Measurements from ENCODE around the gene VSIG10L2.

Gene VSIG10L2

DNA sequence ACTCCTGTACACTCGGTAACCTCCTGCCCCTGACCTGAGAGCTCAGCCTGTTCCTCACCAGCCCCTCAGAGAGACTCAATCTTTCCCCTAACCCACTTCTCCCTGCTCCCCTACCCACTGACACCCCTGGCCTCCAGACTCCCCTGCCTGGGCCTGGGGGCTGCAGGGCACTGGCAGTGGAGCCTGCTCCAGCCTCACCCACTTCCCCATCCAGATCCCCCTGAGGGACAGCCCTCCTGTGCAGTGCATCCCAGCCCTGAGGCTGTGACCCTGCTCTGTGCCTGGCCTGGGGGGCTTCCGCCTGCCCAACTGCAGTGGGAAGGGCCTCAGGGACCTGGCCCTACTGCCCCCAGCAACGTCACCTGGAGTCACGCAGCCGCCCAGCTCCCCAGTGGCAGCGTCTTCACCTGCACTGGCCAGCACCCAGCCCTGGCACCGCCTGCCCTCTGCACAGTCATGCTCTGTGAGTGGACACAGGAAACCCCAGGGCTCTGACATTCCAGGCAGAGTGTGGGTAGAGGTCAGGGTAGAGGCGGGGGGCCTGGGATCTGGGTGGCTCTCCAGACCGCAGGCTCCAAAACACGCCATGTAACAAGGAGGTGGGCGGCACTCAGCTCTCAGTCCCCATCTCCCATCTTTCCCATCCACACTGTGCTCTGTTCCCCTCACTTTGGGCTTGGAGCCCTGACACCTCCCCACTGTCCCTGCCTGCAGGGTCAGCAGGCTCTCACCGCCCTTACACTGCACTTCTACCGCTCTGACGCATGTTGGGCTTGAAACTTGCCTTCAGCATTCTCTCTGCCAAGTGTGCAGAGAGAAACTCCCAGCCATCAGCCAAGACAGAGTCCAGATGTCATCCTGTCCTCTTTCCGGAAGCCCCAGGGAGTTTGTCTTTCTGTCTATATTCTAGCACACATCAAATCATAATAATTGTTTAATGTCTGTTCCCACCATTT is 5.1 kb downstream of the VSIG10L2 start (continued):
- TF ChIP-seq KLF7 (tag by site-specific recombination; IDR thresholded peaks at IDR 0.05; ENCODE audit: borderline replicate concordance) (no peak), ZNF423 (tag by site-specific recombination; IDR thresholded peaks at IDR 0.05) (no peak), BCL11B (tag by site-specific recombination; IDR thresholded peaks at IDR 0.05; ENCODE audit: low read depth) (no peak), ZNF664 (tag by site-specific recombination; IDR thresholded peaks at IDR 0.05) (no peak), ZNF571 (tag by site-specific recombination; IDR thresholded peaks at IDR 0.05) (no peak), ZNF785 (tag by site-specific recombination; IDR thresholded peaks at IDR 0.05) (no peak), TCF7L2 (IDR thresholded peaks at IDR 0.05; ENCODE audit: borderline replicate concordance, low read depth, low read length) (no peak)
- TF ChIP-seq, protein P1, sequence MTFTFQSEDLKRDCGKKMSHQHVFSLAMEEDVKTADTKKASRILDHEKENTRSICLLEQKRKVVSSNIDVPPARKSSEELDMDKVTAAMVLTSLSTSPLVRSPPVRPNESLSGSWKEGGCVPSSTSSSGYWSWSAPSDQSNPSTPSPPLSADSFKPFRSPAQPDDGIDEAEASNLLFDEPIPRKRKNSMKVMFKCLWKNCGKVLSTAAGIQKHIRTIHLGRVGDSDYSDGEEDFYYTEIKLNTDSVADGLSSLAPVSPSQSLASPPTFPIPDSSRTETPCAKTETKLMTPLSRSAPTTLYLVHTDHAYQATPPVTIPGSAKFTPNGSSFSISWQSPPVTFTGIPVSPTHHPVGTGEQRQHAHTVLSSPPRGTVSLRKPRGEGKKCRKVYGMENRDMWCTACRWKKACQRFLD (tag by site-specific recombination; IDR thresholded peaks at IDR 0.05), result no peak
- TF ChIP-seq, protein P2, sequence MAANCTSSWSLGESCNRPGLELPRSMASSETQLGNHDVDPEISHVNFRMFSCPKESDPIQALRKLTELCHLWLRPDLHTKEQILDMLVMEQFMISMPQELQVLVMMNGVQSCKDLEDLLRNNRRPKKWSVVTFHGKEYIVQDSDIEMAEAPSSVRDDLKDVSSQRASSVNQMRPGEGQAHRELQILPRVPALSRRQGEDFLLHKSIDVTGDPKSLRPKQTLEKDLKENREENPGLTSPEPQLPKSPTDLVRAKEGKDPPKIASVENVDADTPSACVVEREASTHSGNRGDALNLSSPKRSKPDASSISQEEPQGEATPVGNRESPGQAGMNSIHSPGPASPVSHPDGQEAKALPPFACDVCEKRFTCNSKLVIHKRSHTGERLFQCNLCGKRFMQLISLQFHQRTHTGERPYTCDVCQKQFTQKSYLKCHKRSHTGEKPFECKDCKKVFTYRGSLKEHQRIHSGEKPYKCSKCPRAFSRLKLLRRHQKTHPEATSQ (tag by site-specific recombination; IDR thresholded peaks at IDR 0.05), result no peak
- TF ChIP-seq, protein P3, sequence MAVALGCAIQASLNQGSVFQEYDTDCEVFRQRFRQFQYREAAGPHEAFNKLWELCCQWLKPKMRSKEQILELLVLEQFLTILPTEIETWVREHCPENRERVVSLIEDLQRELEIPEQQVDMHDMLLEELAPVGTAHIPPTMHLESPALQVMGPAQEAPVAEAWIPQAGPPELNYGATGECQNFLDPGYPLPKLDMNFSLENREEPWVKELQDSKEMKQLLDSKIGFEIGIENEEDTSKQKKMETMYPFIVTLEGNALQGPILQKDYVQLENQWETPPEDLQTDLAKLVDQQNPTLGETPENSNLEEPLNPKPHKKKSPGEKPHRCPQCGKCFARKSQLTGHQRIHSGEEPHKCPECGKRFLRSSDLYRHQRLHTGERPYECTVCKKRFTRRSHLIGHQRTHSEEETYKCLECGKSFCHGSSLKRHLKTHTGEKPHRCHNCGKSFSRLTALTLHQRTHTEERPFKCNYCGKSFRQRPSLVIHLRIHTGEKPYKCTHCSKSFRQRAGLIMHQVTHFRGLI (tag by site-specific recombination; IDR thresholded peaks at IDR 0.05), result no peak
- TF ChIP-seq, protein P4, sequence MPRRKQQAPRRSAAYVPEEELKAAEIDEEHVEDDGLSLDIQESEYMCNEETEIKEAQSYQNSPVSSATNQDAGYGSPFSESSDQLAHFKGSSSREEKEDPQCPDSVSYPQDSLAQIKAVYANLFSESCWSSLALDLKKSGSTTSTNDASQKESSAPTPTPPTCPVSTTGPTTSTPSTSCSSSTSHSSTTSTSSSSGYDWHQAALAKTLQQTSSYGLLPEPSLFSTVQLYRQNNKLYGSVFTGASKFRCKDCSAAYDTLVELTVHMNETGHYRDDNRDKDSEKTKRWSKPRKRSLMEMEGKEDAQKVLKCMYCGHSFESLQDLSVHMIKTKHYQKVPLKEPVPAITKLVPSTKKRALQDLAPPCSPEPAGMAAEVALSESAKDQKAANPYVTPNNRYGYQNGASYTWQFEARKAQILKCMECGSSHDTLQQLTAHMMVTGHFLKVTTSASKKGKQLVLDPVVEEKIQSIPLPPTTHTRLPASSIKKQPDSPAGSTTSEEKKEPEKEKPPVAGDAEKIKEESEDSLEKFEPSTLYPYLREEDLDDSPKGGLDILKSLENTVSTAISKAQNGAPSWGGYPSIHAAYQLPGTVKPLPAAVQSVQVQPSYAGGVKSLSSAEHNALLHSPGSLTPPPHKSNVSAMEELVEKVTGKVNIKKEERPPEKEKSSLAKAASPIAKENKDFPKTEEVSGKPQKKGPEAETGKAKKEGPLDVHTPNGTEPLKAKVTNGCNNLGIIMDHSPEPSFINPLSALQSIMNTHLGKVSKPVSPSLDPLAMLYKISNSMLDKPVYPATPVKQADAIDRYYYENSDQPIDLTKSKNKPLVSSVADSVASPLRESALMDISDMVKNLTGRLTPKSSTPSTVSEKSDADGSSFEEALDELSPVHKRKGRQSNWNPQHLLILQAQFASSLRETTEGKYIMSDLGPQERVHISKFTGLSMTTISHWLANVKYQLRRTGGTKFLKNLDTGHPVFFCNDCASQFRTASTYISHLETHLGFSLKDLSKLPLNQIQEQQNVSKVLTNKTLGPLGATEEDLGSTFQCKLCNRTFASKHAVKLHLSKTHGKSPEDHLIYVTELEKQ (tag by site-specific recombination; IDR thresholded peaks at IDR 0.05; ENCODE audit: borderline replicate concordance), result no peak

DNA sequence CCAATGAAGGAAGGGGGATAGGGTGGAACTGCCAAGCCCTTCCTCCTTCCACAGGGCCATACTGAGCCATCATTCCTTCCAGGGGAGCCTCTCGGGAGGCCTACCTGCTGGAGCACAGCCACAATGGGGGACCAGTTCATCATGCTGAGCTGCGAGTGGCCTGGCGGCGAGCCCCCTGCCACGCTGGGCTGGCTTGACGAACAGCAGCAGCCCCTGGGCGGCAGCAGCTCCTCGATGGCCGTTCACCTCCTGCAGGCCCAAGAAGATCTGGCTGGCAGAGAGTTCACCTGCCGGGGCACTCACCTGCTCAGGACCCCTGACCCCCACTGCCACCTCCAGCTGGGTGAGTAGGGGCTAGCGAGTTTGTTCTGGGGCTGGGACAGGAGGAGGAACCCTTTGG is 5.9 kb downstream of the VSIG10L2 start:
- CTCF ChIA-PET, result no interaction called here
- Histone ChIP-seq H3K4me1 (ENCODE audit: control insufficient read depth, insufficient read depth, low read length) (no peaks in the 10 kb centered on the region), H3K9me3 (ENCODE audit: control insufficient read depth, insufficient read depth, low read depth, low read length) (no peaks in the 10 kb centered on the region), H3K4me3 (ENCODE audit: low read depth, low read length) (no peak overlapping the region), H3K27ac (ENCODE audit: extremely low read depth, low read depth, low read length) (no peak overlapping the region), H3K36me3 (ENCODE audit: control insufficient read depth in 2 of 2, insufficient read depth in 1 of 2, low read length in 2 of 2) (peaks cover 0 to 12% of the 10 kb centered on the region in 2 experiments; a peak in 1 of 3 replicates)
- TF ChIP-seq ZNF157 (tag by site-specific recombination; IDR thresholded peaks at IDR 0.05), result no peak
- peak; percentile 82 for TF ChIP-seq ZIC2 (tag by site-specific recombination; IDR thresholded peaks at IDR 0.05)
- POLR2A ChIA-PET, result no interaction called here

DNA sequence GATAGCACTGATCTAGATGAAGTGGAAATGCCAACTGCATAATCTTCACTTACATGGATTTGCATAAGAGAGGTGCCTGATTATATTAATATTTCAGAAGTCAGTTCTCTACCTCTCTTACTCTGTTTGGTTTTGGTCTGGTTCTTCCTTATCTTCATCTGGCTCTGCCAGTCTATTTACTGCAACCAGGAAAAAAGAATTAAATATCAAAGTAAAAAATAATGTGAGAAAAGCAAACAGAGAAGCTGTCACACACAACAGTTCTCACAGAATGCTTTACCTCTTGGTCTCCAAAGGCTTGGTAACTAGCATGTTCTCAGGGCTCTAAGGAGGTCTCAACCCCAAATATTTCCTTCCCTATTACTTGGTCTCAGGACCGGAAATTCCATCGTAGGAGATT is 6.7 kb downstream of the VSIG10L2 start:
- ChIA-PET CTCF (no interaction called here), POLR2A (no interaction called here)
- Histone ChIP-seq H3K9me3 (ENCODE audit: control insufficient read depth, insufficient read depth, low read depth, low read length) (no peaks in the 10 kb centered on the region), H3K27ac (ENCODE audit: extremely low read depth, low read depth, low read length) (no peak overlapping the region), H3K4me1 (ENCODE audit: control insufficient read depth, insufficient read depth, low read length) (no peaks in the 10 kb centered on the region), H3K36me3 (ENCODE audit: control insufficient read depth in 2 of 2, insufficient read depth in 1 of 2, low read length in 2 of 2) (peaks cover 0 to 12% of the 10 kb centered on the region in 2 experiments; a peak in 1 of 3 replicates), H3K4me3 (ENCODE audit: low read depth, low read length) (no peak overlapping the region)
- no peak for TF ChIP-seq MEIS1 (CRISPR knock-in tag; IDR thresholded peaks at IDR 0.05; ENCODE audit: borderline replicate concordance)
- no peak for TF ChIP-seq ZNF19 (tag by site-specific recombination; IDR thresholded peaks at IDR 0.05; ENCODE audit: low read depth)
- TF ChIP-seq WT1 (tag by site-specific recombination; IDR thresholded peaks at IDR 0.05), result no peak
- no peak for TF ChIP-seq ZNF10 (tag by site-specific recombination; IDR thresholded peaks at IDR 0.05)
- TF ChIP-seq ZNF792 (tag by site-specific recombination; IDR thresholded peaks at IDR 0.05), result no peak
- no peak for TF ChIP-seq TCF7L2 (IDR thresholded peaks at IDR 0.05; ENCODE audit: borderline replicate concordance, low read depth, low read length)
- TF ChIP-seq ZNF830 (tag by site-specific recombination; IDR thresholded peaks at IDR 0.05; ENCODE audit: low read depth), result no peak
- TF ChIP-seq ZNF121 (tag by site-specific recombination; IDR thresholded peaks at IDR 0.05), result no peak
- no peak for TF ChIP-seq ZNF510 (tag by site-specific recombination; IDR thresholded peaks at IDR 0.05; ENCODE audit: insufficient replicate concordance)
- no peak for TF ChIP-seq ZNF433 (tag by site-specific recombination; IDR thresholded peaks at IDR 0.05; ENCODE audit: low read depth)
- TF ChIP-seq ZNF76 (tag by site-specific recombination; IDR thresholded peaks at IDR 0.05; ENCODE audit: borderline replicate concordance, low read depth), result no peak
- TF ChIP-seq SCRT2 (tag by site-specific recombination; IDR thresholded peaks at IDR 0.05), result no peak
- no peak for TF ChIP-seq ZNF785 (tag by site-specific recombination; IDR thresholded peaks at IDR 0.05)
- no peak for TF ChIP-seq OVOL3 (tag by site-specific recombination; IDR thresholded peaks at IDR 0.05)
- TF ChIP-seq ZNF664 (tag by site-specific recombination; IDR thresholded peaks at IDR 0.05), result no peak
